ENCODE data around the gene CGB1.

DNA sequence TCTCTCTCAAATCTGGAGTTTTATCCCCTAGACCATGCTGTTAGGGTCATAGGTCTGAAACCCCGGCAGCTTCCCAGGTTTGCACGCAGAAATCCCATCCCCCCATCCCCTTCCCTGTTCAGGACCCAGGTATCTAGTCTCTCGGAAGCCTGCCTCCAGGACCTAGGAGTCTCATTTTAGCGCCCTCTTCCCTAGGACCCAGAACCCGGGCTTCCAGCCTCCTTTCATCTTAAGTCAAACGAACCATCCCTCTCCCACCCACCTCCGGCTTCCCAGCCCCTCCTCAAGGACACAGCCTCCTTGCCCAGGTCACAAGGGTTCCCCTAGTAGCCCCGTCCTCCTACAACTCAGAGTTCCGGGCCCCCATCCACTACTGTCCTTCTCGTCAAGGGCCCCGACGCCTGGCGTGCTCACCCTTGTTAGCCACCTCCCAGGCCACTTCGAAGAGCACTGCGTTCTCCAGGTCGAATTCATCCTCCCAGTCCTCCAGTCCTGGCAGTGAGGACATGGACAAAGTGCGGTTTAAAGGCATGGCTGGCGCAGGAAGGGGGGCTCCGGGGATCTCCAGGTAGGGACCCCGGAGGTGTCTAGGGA lies 44.0 kb downstream of the CGB1 start:
- TF ChIP-seq, protein P1, sequence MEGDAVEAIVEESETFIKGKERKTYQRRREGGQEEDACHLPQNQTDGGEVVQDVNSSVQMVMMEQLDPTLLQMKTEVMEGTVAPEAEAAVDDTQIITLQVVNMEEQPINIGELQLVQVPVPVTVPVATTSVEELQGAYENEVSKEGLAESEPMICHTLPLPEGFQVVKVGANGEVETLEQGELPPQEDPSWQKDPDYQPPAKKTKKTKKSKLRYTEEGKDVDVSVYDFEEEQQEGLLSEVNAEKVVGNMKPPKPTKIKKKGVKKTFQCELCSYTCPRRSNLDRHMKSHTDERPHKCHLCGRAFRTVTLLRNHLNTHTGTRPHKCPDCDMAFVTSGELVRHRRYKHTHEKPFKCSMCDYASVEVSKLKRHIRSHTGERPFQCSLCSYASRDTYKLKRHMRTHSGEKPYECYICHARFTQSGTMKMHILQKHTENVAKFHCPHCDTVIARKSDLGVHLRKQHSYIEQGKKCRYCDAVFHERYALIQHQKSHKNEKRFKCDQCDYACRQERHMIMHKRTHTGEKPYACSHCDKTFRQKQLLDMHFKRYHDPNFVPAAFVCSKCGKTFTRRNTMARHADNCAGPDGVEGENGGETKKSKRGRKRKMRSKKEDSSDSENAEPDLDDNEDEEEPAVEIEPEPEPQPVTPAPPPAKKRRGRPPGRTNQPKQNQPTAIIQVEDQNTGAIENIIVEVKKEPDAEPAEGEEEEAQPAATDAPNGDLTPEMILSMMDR (IDR thresholded peaks at IDR 0.05; ENCODE audit: control extremely low read depth in 1 of 3, insufficient read depth in 1 of 3, low read depth in 1 of 3, low read length in 3 of 3) = no peak
- TF ChIP-seq SIX5 (IDR thresholded peaks at IDR 0.05; ENCODE audit: low read depth, low read length) (no peak), POLR2A (IDR thresholded peaks at IDR 0.05; ENCODE audit: control extremely low read depth in 1 of 2, low read depth in 2 of 2, low read length in 2 of 2) (no peak), TEAD4 (IDR thresholded peaks at IDR 0.05; ENCODE audit: low read depth, low read length) (no peak), MAFK (IDR thresholded peaks at IDR 0.05; ENCODE audit: low read depth, low read length) (no peak), JUND (IDR thresholded peaks at IDR 0.05; ENCODE audit: low read length) (no peak), RFX5 (IDR thresholded peaks at IDR 0.05; ENCODE audit: borderline replicate concordance, low read depth, low read length) (no peak), BRCA1 (IDR thresholded peaks at IDR 0.05; ENCODE audit: low read depth, low read length) (no peak), SUZ12 (IDR thresholded peaks at IDR 0.05; ENCODE audit: low read length) (no peak), SP1 (IDR thresholded peaks at IDR 0.05; ENCODE audit: low read depth, low read length) (no peak)

All from H1 (cell line).